ENCODE measurements around the gene KLHL7. TPM values are rescaled to one million over a fixed set of nuclear protein-coding genes. Genes with fewer than 3 reads are reported as not detected.
A peak's percentile ranks its signal among the peaks of the same experiment; 100 is the strongest.
"Not testable (repeated sequence)": the region's sequence is repeated elsewhere in the genome, so short reads cannot be mapped to it uniquely, and the experiment has no call there.

KLHL7 gene
- total RNA-seq, 1 experiment from 2014 or later: 88.1 TPM

DNA sequence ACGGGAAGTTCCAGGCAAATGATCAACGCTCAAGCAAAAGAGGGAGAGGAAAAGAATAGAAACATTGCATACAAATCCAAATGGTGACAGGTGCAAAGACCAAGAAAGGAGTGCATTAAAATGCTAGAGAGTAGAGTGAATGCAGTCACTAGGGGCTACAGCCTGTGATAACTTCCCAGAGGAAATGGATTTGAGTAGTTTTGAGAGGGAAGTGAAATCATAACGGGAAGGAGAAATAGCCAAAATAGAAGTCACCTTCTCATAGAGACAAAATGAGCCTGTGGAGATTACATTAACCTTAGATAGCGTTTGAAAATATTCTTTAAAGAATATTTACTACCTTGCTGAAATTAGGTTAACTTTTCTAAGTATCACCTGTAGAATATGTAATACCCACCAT, 102.7 kb downstream of the KLHL7 start:
- DNase-seq: no peak
- Histone ChIP-seq H3K27me3 (ENCODE audit: control insufficient read depth, insufficient read depth, low read length) (no peaks in the 10 kb centered on the region), H3K36me3 (replicated peaks; ENCODE audit: control insufficient read depth, insufficient read depth, low read length) (no peaks in the 10 kb centered on the region), H3K4me3 (ENCODE audit: insufficient read depth, low read depth, low read length) (no peak overlapping the region)

DNA sequence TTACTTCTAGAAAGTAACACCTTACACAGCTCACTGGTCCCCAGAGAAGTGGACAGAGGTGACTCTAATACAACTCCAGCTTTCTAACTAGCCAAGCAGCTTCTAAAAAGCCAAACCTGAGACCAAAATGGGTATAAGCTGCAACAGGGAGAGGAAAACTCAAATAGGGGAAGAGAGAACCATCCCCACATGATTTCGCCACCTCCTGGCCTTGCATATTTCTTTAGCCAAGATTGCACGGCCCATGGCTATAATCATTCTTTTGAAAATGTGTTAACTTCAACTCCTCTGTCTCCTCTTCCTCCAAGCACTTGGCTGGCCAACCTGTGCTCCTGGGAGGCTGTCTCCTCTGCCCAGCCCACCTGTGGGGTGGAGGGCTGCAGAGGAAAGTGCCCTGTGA, 104.9 kb downstream of the KLHL7 start:
- no peak for DNase-seq
- H3K36me3 ChIP-seq (replicated peaks; ENCODE audit: control insufficient read depth, insufficient read depth, low read length): no peaks in the 10 kb centered on the region
- H3K4me3 ChIP-seq (ENCODE audit: insufficient read depth, low read depth, low read length): no peak overlapping the region
- no peaks in the 10 kb centered on the region for H3K27me3 ChIP-seq (ENCODE audit: control insufficient read depth, insufficient read depth, low read length)

DNA sequence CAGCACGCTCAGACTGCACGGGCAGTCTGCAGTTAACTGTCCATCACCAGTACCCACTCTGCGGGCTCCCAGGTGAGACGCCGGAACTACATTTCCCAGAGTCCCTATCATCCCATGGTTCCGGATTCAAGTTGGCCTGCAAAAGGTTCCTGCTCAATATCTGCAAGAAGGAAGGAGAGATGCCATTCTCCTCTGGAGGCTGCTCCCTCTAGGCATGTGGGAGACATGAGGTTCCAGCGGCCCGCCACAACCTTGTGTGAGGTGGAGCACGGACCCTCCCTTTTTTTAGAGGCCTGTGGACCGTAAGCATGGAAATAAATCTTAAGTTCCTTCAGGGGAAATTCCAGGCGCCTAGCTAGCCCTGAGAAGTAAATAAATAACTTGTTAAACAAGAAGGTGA, 106.0 kb downstream of the KLHL7 start:
- Histone ChIP-seq H3K36me3 (replicated peaks; ENCODE audit: control insufficient read depth, insufficient read depth, low read length) (no peaks in the 10 kb centered on the region), H3K4me3 (ENCODE audit: insufficient read depth, low read depth, low read length) (no peak overlapping the region), H3K27me3 (ENCODE audit: control insufficient read depth, insufficient read depth, low read length) (no peaks in the 10 kb centered on the region)
- DNase-seq: peak; percentile 83

DNA sequence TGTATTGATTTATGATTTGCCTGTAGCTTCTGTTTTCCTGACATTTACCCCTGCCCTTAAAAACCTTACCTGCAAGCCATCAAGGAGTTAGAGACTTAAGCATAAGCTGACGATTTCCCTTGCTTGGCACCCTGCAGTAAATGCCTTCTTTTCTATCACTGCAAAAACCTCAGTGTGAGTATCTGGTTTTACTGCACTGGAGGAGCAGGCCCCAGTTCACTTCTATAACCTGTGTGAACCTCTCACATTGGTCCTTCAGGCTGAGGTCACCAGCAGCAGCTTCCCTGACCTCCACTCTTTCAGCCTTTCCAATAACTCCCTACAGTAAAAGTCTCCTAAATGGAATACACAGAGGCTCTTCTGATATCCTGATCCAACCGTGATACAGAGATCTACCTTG, 106.8 kb downstream of the KLHL7 start:
- Histone ChIP-seq H3K36me3 (replicated peaks; ENCODE audit: control insufficient read depth, insufficient read depth, low read length) (no peaks in the 10 kb centered on the region), H3K27me3 (ENCODE audit: control insufficient read depth, insufficient read depth, low read length) (no peaks in the 10 kb centered on the region), H3K4me3 (ENCODE audit: insufficient read depth, low read depth, low read length) (no peak overlapping the region)
- no peak for DNase-seq

DNA sequence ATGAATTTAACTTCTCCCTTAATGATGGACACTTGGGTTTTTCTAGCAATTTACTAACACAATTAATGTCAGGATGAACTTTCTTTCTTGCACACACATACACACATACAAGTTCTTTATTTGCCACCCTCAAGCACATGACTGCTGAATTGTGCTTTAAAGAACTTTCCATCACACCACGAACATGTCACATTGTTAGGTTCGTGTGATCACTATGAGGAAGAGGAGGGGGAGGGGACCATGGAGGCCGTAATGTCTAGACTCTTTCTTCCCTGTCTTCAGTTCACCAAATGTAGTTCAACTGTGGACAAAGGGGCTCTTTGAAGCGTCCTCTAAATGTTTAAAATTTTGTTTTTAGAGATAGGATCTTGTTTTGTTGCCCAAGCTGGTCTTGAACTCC, 107.3 kb downstream of the KLHL7 start:
- Histone ChIP-seq H3K27me3 (ENCODE audit: control insufficient read depth, insufficient read depth, low read length) (no peaks in the 10 kb centered on the region), H3K4me3 (ENCODE audit: insufficient read depth, low read depth, low read length) (no peak overlapping the region), H3K36me3 (replicated peaks; ENCODE audit: control insufficient read depth, insufficient read depth, low read length) (no peaks in the 10 kb centered on the region)
- DNase-seq: no peak

DNA sequence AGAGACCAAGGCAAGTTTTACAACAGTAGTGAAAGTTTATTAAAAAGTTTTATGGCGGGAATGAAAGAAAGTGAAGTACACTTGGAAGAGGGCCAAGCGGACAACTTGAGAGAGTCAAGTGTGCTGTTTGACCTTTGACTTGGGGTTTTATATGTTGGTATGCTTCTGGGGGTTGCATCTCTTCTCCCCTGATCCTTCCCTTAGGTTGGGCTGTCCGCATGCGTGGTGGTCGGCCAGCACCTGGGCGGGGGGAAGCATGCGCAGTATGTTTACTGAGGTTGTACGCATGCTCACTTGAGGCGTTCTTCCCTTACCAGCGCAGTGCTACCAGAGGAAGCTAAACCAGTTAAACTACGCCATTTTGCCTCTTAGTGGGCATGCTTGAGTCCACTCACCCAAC, 108.2 kb downstream of the KLHL7 start:
- Histone ChIP-seq H3K36me3 (replicated peaks; ENCODE audit: control insufficient read depth, insufficient read depth, low read length) (no peaks in the 10 kb centered on the region), H3K27me3 (ENCODE audit: control insufficient read depth, insufficient read depth, low read length) (no peaks in the 10 kb centered on the region), H3K4me3 (ENCODE audit: insufficient read depth, low read depth, low read length) (no peak overlapping the region)
- no peak for DNase-seq

DNA sequence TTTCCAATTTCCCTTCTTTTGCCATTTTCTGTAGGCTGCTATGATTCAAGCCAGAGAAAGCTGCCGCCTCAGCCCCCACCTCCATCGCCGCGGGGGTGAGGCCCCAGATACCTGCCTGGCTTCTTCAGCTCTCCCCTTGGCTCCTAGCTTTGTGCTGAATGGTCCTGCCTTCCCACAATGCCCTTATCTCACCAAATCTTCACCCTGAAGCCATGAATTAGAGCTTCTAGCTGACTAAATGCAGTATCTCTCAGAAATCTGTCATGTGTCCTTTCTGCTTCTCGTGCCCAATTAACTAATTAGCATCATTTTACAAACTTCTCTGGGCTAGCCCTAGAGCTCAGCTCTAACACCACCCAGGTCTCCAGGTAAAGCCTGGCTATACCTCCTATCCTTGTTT, 108.8 kb downstream of the KLHL7 start:
- no peaks in the 10 kb centered on the region for H3K36me3 ChIP-seq (replicated peaks; ENCODE audit: control insufficient read depth, insufficient read depth, low read length)
- H3K4me3 ChIP-seq (ENCODE audit: insufficient read depth, low read depth, low read length): no peak overlapping the region
- DNase-seq: no peak
- H3K27me3 ChIP-seq (ENCODE audit: control insufficient read depth, insufficient read depth, low read length): no peaks in the 10 kb centered on the region

DNA sequence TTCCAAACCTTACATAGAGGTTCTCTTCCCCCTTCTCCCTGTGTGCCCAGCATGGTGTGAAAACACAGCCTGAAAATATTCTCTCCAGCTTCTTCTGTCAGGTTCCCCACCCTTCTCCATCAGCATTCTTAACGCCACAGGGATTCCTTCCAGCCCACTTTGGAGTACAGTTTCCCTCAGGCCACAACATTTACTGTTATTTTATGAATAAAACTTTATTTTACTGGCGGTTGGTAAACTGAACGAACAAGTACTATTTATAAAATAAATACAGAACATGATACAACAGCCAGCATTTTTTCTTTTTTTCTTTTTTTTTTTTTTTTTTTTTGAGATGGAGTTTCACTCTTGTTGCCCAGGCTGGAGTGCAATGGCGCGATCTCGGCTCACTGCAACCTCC, 109.4 kb downstream of the KLHL7 start:
- no peak for DNase-seq
- no peak overlapping the region for H3K4me3 ChIP-seq (ENCODE audit: insufficient read depth, low read depth, low read length)
- H3K36me3 ChIP-seq (replicated peaks; ENCODE audit: control insufficient read depth, insufficient read depth, low read length): no peaks in the 10 kb centered on the region
- H3K27me3 ChIP-seq (ENCODE audit: control insufficient read depth, insufficient read depth, low read length): no peaks in the 10 kb centered on the region

DNA sequence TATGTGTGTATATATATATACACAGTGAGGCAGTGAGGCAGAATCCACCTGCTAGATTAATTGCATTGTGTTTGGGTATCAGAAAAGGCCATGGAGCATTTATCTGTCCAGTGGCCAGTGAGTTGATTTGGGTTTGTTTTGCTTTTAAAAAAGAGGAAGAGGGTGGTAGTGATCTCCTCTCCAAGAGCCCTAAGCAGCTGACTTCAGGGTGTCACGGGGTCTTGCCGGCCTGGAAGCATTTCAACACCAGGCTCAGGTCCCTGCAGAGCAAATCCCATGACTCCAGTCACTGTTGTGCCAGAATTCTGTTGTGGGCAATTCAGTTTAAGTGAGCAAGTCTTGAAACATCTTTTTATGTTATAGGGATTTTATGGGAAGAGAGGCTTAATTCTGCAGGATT, 110.4 kb downstream of the KLHL7 start:
- H3K4me3 ChIP-seq (ENCODE audit: insufficient read depth, low read depth, low read length): no peak overlapping the region
- DNase-seq: no peak
- no peaks in the 10 kb centered on the region for H3K27me3 ChIP-seq (ENCODE audit: control insufficient read depth, insufficient read depth, low read length)
- H3K36me3 ChIP-seq (replicated peaks; ENCODE audit: control insufficient read depth, insufficient read depth, low read length): no peaks in the 10 kb centered on the region

DNA sequence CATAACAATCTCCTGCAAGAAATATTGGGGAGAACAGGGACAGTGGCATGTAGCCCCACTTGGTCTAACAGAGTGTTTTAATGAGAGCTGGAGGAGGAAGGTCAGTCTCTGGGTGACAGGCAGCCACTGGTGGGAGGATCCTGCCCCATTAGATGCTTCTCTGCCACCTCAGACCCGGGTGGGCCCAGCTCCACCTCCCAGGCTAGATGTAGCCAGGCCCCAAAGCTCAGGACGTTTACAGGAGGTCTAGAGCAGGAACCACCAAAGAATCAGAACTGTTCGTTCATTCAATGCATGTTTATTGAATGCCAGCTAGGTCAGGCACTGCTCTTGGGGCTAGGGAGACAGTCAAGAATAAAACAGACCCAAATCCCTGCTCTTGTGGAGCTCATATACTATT, 112.6 kb downstream of the KLHL7 start:
- Histone ChIP-seq H3K36me3 (replicated peaks; ENCODE audit: control insufficient read depth, insufficient read depth, low read length) (no peaks in the 10 kb centered on the region), H3K4me3 (ENCODE audit: insufficient read depth, low read depth, low read length) (no peak overlapping the region), H3K27me3 (ENCODE audit: control insufficient read depth, insufficient read depth, low read length) (no peaks in the 10 kb centered on the region)
- DNase-seq: no peak

DNA sequence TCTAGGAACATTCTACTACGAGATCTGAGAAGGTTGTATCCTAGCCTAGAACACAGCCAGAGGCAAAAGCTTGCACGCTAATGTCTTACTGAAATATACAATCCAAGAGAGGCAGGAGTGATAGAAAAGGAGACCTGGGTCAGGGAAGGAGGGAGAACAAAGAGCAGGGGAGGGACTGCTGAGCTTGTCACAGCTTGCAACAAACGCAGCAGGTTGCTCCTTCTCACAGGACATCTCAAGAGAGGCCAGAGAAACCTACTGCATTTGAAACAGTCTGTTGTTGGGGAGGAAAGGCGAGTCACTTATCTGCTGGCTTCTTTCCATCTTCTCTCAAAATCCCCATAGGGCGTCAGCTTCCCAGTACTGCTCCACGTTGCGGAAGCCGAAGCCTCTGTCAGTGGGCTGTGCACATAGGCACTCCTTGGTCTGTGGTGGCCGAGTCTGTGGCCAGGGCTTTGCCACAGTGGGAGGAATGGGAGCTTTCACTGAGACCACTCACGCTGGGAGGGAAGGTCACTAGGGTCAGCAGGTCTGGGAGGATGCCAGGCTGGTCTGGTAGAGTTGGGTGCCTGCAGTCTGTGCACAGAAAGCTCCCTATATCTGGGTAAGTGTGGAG, 115.2 kb downstream of the KLHL7 start:
- Histone ChIP-seq H3K27me3 (ENCODE audit: control insufficient read depth, insufficient read depth, low read length) (no peaks in the 10 kb centered on the region), H3K36me3 (replicated peaks; ENCODE audit: control insufficient read depth, insufficient read depth, low read length) (no peaks in the 10 kb centered on the region), H3K4me3 (ENCODE audit: insufficient read depth, low read depth, low read length) (no peak overlapping the region)
- no peak for DNase-seq

DNA sequence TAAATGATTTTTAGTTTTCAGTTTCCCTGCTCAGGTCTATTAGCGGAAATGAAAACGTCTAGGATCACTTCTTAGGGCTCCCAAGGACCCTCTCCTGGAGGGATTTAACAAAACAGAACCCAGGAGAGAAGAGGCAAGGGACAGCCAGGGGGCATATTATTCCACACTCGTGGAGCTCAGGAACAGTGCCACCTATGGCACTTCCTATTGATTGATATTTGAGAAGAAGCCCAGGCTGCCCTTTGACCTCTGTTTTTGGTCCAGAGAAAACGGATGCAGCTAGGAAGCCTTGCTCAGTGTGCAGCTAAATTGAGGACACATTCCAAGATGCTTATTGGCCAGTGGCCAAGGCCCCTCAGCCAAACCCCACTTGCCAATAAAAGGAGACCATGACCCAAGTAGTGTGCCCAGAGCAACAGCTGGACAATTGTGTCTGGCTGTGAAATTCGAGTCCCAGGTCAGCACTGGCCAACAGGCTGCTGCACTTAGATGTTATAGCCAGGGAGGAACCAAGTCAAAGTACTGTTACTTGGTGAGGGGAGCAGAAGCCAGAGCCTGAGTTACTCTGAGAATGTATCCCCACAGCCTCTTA, 117.0 kb downstream of the KLHL7 start:
- Histone ChIP-seq H3K4me3 (ENCODE audit: insufficient read depth, low read depth, low read length) (no peak overlapping the region), H3K27me3 (ENCODE audit: control insufficient read depth, insufficient read depth, low read length) (no peaks in the 10 kb centered on the region), H3K36me3 (replicated peaks; ENCODE audit: control insufficient read depth, insufficient read depth, low read length) (no peaks in the 10 kb centered on the region)
- no peak for DNase-seq

DNA sequence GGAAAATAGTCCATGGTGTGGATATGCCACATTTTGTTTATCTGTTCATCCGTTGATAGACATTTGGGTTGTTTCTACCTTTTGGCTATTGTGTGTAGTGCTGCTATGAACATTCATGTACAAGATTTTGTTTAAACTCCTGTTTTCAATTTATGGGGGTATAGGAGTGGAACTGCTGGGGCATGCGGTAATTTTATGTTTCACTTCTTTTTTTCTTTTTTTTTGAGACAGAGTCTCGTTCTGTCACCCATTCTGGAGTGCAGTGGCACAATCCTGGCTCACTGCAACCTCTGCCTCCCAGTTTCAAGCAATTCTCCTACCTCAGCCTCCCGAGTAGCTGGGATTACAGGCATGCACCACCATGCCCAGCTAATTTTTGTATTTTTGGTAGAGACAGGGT, 118.8 kb downstream of the KLHL7 start:
- H3K36me3 ChIP-seq (replicated peaks; ENCODE audit: control insufficient read depth, insufficient read depth, low read length); DNase-seq: not testable (repeated sequence)

DNA sequence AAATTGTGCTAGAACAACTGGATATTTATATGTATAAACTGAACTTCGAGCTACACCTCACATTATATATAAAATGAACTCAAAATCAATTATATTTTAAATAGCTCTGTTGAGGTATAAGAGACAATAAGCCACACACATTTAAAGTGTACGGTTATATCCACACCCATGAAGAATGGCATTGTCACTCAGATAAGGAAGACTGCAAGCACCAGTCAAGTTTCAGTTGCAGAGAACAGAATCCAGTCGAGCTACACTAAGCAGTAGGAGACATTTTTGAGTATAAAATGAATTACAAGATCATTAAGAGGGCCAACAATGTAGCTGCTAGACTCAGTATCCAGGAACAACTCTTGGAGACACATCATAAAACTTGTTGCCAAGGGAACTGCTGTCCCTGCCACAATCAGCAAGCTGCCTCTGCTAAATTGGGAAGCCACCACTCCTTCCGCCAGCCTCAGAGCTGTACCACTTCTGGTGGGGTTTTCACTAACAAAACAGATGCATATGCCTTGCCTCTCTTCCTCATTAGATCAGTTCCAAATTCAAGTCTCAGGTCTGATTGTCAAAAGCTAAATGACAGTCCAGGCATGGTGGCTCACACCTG, 121.4 kb downstream of the KLHL7 start:
- no peaks in the 10 kb centered on the region for H3K27me3 ChIP-seq (ENCODE audit: control insufficient read depth, insufficient read depth, low read length)
- DNase-seq: no peak
- H3K36me3 ChIP-seq (replicated peaks; ENCODE audit: control insufficient read depth, insufficient read depth, low read length): no peaks in the 10 kb centered on the region
- no peak overlapping the region for H3K4me3 ChIP-seq (ENCODE audit: insufficient read depth, low read depth, low read length)

More for the DNA sequence above, 118.8 kb downstream of the KLHL7 start:
- not testable (repeated sequence) for H3K4me3 ChIP-seq (ENCODE audit: insufficient read depth, low read depth, low read length); H3K27me3 ChIP-seq (ENCODE audit: control insufficient read depth, insufficient read depth, low read length)

Measured in H7 (cell line).